GM12874 (cell line): ENCODE measurements around the gene PTK7.

Experiments used
- TF ChIP-seq, protein P1 (sequence below): IDR thresholded peaks from 2 replicates; pipeline ENCODE4 v1.5.1; 2011; ENCODE audit warnings: low read depth, mild to moderate bottlenecking, control low read depth, low read length, moderate library complexity; ENCODE audit not compliant: insufficient read depth

Gene PTK7

GRCh38 chr6:43036712-43037111 is 39.4 kb upstream of the PTK7 start:
- TF ChIP-seq, protein P1, sequence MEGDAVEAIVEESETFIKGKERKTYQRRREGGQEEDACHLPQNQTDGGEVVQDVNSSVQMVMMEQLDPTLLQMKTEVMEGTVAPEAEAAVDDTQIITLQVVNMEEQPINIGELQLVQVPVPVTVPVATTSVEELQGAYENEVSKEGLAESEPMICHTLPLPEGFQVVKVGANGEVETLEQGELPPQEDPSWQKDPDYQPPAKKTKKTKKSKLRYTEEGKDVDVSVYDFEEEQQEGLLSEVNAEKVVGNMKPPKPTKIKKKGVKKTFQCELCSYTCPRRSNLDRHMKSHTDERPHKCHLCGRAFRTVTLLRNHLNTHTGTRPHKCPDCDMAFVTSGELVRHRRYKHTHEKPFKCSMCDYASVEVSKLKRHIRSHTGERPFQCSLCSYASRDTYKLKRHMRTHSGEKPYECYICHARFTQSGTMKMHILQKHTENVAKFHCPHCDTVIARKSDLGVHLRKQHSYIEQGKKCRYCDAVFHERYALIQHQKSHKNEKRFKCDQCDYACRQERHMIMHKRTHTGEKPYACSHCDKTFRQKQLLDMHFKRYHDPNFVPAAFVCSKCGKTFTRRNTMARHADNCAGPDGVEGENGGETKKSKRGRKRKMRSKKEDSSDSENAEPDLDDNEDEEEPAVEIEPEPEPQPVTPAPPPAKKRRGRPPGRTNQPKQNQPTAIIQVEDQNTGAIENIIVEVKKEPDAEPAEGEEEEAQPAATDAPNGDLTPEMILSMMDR: no peak

DNA sequence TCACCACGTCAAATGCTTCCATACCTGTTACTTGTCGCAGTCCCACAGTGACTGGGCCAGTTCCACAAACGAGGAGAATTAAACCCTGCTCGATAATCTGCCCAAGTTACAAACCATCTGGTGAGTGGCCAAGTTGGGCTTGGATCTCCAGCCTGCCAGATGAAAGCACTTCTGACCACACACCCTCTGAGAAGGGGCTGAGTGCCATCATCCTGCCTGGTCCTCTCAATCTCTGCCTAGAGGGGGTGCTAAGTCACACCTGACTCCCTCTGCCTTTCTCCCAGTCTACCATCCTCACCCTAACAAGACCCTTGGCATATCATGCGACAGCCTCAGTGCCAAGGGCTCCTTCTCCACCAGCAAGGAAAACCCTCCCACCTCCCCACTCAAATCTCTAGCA is 38.9 kb upstream of the PTK7 start:
- TF ChIP-seq, protein P1: no peak

DNA sequence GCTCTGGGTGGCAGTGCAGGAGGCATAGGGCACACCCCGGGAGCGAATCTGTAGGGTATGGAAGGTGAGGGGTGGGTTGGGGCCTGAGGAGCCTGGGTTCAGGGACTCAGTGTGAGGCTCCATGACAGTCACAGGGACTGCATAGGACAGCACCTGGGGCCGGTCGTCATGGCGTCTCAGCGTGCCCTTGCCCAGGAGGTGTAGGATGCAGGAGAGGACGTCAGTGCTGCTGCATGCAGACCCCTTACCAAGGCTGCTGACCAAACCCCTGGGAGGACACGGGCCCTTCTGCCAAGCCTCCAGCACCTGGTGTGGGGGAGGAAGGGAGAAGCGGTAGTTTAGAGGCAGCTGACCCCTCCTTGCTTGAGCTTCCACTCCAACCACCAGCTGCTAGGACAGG is 38.4 kb upstream of the PTK7 start:
- TF ChIP-seq, protein P1: no peak

GRCh38 chr6:43038727-43039126 is 37.4 kb upstream of the PTK7 start:
- TF ChIP-seq, protein P1: no peak

DNA sequence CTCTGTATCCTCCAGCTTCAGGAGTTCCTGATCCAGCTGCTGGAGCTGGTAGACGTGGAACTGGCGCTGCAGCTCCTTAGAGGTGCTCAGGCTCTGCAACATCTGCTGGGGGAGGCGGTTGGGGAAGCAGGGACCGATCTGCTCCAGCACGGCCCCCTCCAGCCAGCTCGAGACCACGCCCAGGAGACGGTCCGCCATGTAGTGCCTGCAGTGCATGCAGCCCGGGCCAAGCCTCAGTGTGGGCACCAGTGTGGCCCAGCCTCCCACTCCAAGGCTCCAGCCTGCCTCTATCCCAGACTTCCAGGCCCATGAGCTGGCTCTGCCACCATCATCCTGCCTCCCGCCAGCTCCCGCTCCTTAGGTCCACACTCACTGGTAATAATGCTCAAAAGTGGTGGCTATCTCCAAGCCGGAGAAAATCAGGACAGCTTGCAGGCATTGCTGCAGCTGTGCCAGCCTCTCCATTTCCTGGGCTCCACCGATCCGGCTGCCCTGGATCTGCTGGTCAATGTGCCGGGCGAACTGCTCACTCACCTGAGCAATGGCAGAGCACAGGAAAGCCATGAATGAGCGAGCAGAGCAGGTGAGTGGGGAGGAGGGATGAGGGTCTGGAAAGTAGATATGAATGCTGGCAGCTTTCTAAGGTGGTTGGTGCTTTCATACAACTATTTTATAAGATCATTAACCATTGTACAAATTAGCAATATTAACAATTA is 35.4 kb upstream of the PTK7 start:
- TF ChIP-seq, protein P1: no peak

GRCh38 chr6:43043310-43043709 is 32.8 kb upstream of the PTK7 start:
- TF ChIP-seq, protein P1: no peak

DNA sequence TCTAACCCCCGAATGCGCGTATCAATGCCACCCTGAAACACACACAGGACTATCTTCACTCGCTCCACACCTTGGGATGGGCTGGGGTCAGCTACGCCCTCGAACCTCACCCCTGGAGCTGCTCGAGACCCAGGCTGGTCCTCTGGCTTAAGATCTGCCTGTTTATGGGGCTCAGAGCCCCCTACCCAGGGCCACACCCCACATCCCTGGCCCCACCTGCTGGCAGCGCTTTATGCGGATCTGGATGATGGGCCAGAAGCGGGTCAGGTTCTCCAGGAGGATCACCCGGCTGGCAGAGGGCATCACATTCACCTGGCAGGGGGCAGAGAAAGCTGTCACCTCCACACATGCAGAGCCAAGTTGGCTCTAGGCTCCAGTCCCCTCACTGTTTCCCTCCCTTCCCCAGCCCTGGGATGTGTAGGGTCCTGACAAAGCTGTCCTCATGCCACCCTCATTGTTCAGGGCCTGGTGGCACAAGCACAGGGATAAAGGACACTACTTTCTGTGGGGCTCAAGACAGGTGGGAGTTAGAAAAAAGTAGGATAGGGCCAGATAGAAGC is 30.7 kb upstream of the PTK7 start:
- TF ChIP-seq, protein P1: no peak
